ENCODE data around the gene RTN4R.
"Not testable (repeated sequence)": the region's sequence is repeated elsewhere in the genome, so short reads cannot be mapped to it uniquely, and the experiment has no call there.

GRCh38 chr22:20314741-20315336 lies 46.7 kb upstream of the RTN4R start:
- TF ChIP-seq EZH2 (IDR thresholded peaks at IDR 0.05; ENCODE audit: borderline replicate concordance, low read depth, low read length, poor library complexity, severe bottlenecking): not testable (repeated sequence)
- TF ChIP-seq, protein P1, sequence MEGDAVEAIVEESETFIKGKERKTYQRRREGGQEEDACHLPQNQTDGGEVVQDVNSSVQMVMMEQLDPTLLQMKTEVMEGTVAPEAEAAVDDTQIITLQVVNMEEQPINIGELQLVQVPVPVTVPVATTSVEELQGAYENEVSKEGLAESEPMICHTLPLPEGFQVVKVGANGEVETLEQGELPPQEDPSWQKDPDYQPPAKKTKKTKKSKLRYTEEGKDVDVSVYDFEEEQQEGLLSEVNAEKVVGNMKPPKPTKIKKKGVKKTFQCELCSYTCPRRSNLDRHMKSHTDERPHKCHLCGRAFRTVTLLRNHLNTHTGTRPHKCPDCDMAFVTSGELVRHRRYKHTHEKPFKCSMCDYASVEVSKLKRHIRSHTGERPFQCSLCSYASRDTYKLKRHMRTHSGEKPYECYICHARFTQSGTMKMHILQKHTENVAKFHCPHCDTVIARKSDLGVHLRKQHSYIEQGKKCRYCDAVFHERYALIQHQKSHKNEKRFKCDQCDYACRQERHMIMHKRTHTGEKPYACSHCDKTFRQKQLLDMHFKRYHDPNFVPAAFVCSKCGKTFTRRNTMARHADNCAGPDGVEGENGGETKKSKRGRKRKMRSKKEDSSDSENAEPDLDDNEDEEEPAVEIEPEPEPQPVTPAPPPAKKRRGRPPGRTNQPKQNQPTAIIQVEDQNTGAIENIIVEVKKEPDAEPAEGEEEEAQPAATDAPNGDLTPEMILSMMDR (conservative IDR thresholded peaks at IDR 0.05; ENCODE audit: low read depth, low read length): not testable (repeated sequence)

Measured in A673 (cell line).